Dermis blood vessel endothelial cell (primary cell): ENCODE results near the gene RBM6. TPM values are rescaled to one million over a fixed set of nuclear protein-coding genes. Genes with fewer than 3 reads are reported as not detected.
"Not testable (repeated sequence)": the region's sequence is repeated elsewhere in the genome, so short reads cannot be mapped to it uniquely, and the experiment has no call there.

Experiments used
- DNase-seq: peaks from one replicate; pipeline ENCODE4 v3.0.0; 2010
- total RNA-seq: library from RNA; depleted of rRNA; stranded (reverse); fragments of >200 nt; gene quantifications from 2 replicates; pipeline ENCODE4 v1.2.3, GENCODE V29; 2014

Gene RBM6
- total RNA-seq, 1 donor from 2014 or later: 60.4 TPM

GRCh38 chr3:49994476-49994875 lies 54.5 kb downstream of the RBM6 start:
- no peak for DNase-seq

GRCh38 chr3:49996016-49996415 lies 56.1 kb downstream of the RBM6 start:
- DNase-seq: no peak

- no peak for DNase-seq
Measured at GRCh38 chr3:49997862-49998261, 57.9 kb downstream of the RBM6 start.

GRCh38 chr3:49998326-49998725 lies 58.4 kb downstream of the RBM6 start:
- DNase-seq: peak; percentile 54

- DNase-seq: no peak
Measured at GRCh38 chr3:50001511-50001910, 61.6 kb downstream of the RBM6 start.

GRCh38 chr3:50003216-50003615 lies 63.3 kb downstream of the RBM6 start:
- DNase-seq: no peak

DNA sequence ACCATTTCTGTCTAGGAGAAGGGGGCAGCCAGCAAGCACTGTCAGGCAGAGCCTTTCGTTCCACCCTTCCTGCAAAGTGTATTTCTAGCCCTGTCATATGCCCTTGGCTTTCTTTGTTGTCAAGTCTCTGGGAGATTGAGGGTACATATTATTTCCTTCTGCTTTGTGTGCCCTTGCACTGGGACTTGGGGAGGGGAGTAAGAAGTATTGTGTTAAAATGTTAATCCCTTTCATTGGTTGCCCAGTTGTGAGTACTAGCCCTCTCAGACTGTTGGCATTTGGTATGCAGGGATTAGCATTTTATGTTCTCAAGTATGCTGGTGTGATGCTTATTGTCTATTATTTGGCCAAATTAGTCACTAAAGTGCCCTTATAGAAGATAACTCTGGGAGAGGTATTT lies 63.9 kb downstream of the RBM6 start:
- no peak for DNase-seq

- no peak for DNase-seq
Measured at GRCh38 chr3:50008931-50009330, 69.0 kb downstream of the RBM6 start.

DNA sequence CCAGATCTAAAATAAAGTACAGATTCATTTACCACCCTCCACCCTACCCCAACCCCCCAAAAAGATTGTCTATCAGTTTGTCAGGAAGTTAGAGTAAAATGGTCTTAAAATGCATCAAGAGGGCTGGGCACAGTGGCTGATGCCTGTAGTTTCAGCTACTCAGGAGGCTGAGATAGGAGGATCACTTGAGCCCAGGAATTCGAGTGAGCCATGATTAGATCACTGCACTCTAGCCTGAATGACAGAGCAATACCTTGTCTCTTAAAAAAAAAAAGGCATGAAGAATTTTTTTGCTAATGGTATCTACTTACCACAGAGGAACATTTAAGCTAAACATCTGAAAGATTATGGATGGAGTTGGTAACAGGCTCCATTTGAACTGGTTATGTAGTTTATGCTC lies 71.0 kb downstream of the RBM6 start:
- no peak for DNase-seq

GRCh38 chr3:50015918-50016317 lies 76.0 kb downstream of the RBM6 start:
- no peak for DNase-seq

- DNase-seq: peak; percentile 29
Measured at GRCh38 chr3:50028346-50028745, 88.4 kb downstream of the RBM6 start.

DNA sequence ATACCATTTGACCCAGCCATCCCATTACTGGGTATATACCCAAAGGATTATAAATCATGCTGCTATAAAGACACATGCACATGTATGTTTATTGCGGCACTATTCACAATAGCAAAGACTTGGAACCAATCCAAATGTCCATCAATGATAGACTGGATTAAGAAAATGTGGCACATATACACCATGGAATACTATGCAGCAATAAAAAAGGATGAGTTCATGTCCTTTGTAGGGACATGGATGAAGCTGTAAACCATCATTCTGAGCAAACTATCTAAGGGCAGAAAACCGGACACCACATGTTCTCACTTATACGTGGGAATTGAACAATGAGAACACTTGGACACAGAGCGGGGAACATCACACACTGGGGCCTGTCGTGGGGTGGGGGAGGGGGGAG lies 91.3 kb downstream of the RBM6 start:
- DNase-seq: not testable (repeated sequence)

DNA sequence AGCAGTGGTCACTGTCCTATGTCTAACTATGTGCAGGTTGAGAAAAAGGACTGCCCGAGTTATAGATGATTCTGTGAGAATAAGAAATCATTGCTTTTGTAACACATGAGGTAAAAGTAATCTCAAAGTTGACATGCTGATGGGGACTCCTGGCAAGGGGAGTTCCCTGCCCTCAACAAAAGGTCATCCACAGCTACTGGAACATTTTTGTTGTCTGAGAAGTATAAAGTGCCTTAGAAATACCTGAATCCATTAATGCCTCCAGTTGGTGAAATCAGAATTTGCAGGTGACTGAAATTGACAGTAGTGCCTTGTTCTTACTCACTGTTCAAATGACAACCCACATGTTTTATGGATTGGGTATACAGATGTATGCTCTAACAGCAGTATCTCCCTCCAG lies 105.0 kb downstream of the RBM6 start:
- no peak for DNase-seq

GRCh38 chr3:50047426-50047825 lies 107.5 kb downstream of the RBM6 start:
- DNase-seq: no peak

DNA sequence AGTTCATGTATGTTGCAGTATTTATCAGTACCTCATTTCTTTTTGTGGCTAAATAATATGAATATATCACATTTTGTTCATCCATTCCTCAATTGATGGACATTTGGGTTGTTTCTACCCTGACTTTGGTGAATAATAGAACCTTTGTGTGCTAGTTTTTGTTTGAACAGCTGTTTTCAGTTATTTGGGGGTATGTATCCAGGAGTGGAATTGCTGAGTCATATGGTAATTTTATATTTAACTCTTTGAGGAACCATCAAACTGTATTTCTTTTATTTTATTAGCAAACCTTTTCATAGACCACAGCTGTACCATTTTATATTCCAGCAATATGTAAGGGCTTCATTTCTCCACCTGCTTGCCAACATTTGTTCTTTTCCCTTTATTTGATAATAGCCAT lies 110.4 kb downstream of the RBM6 start:
- peak; percentile 50 for DNase-seq

- no peak for DNase-seq
Measured at GRCh38 chr3:50057756-50058155, 117.8 kb downstream of the RBM6 start.

- DNase-seq: no peak
Measured at GRCh38 chr3:50068134-50068533, 128.2 kb downstream of the RBM6 start.

GRCh38 chr3:50078091-50078490 lies 138.1 kb downstream of the RBM6 start:
- DNase-seq: no peak

DNA sequence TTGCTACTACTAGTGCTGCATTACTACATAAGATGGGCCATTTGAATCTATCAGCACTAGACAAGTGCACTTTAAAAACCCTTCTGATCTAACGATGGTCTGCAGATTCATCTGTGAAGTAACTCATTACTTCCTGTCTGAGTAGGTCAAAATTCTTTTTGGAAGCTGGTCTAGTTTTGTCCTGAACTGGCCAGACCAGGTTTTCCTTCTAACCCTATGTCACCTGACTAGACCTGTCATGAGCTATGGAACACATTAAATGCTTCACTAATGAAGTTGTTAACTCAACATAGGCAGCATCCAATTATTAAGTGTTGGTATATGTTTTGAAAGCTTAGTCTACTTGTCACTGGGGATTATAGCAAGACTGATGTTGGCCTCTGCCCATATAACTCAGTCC lies 138.7 kb downstream of the RBM6 start:
- DNase-seq: peak; percentile 20

GRCh38 chr3:50084951-50085350 lies 145.0 kb downstream of the RBM6 start:
- DNase-seq: not testable (repeated sequence)

- peak; percentile 96 for DNase-seq
Measured at GRCh38 chr3:50088725-50089608, 149.0 kb downstream of the RBM6 start, which contains the start of gene RBM5. Gene RBM5, plus strand, starts transcription at chr3:50088919. Its CDS starts 1,516 bp downstream, at chr3:50090435.

DNA sequence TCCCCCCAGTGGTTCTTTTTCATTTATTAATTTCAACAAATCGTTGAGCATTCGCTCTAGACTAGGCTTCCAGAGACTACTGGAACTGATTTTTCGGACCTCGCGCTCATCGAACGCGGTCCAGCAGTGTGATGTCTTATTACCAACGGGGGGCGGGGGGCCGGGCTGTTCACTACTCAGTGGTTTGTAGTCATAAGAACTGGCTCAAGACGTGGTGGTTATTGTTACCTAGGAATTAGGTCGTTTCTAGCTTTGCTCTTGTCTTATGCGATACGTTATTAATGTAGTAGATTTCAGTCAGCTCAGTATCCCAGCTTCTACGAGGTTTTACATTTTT lies 149.6 kb downstream of the RBM6 start:
- DNase-seq: peak; percentile 55

GRCh38 chr3:50090984-50091383 lies 151.0 kb downstream of the RBM6 start:
- no peak for DNase-seq

GRCh38 chr3:50095352-50095998 lies 155.5 kb downstream of the RBM6 start:
- no peak for DNase-seq
